Mammary epithelial cell (primary cell): ENCODE data around the gene ZNRD2.

ENCODE experiments used
- CTCF ChIP-seq, 2 donors: IDR thresholded peaks in 1 of 2; conservative IDR thresholded peaks in 1 of 2; 2 replicates each; pipeline ENCODE4 v1.5.1; 2011 to 2012; ENCODE audit warnings: inconsistent platforms in 2 of 2, low read length in 2 of 2, mild to moderate bottlenecking in 2 of 2, control low read depth in 1 of 2, low read depth in 1 of 2; ENCODE audit not compliant: insufficient read depth in 1 of 2; ENCODE audit errors: extremely low read depth in 1 of 2
- EZH2 ChIP-seq: IDR thresholded peaks from 2 replicates; pipeline ENCODE4 v1.6.1; 2012; ENCODE audit warnings: low read length, inconsistent platforms, borderline replicate concordance

DNA sequence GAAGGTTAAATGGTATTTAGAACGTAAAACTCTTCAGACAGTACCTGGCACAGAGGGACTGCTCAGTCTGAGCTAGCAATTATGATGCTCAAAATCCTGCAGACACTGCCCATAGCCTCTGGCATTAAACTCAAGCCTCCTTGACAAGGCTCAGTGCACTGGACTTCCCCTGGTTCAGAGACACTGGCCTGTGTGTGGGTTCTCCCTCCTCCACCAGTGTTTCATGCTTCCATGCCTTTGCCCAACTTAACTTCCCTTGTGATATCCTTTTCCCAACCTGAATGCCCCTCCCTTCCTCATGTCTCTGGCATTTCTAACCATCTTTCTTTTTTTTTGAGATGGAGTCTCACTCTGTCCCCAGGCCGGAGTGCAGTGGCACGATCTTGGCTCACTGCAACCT is 21.2 kb upstream of the ZNRD2 start:
- TF ChIP-seq EZH2: no peak
- TF ChIP-seq CTCF (conservative IDR thresholded peaks at IDR 0.05 in 1 of 2, IDR thresholded peaks at IDR 0.05 in 1 of 2; ENCODE audit: extremely low read depth in 1 of 2, insufficient read depth in 1 of 2, low read depth in 1 of 2, low read length in 2 of 2): no peak
